Measurements from ENCODE around the gene SAMD5. TPM values are rescaled to one million over a fixed set of nuclear protein-coding genes. Genes with fewer than 3 reads are reported as not detected.

Gene SAMD5
- total RNA-seq, 1 experiment from 2014 or later = 0.04 TPM

DNA sequence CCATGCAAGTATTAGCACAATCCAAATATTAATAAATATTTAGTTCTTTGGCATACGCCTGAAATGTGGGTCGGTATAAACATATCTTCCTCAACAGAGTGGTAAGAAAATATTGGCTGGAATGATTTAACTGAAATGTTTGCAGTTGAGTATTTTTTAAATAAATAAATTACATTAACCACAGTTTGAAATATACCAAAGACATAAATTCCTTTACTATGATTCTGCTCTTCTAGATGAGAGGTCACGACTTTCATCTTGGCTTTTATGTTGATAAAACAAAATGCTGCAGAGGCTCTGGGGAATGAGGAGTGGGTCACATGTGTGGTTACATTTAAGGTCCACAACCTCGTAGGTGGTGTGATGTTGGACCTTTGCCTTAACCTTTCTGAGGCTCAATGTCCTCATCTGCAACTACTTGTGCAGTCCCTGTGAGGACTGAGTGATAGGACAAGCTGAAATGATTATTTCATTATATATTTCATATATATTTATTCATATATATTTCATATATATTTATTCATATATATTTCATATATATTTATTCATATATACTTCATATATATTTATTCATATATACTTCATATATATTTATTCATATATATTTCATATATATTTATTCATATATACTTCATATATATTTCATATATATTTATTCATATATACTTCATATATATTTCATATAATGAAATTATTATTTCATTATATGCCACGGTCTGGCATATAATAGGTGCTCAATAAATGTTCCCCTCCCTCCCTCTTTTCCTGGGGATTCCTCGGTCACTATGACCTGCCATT is 107.4 kb downstream of the SAMD5 start:
- Histone ChIP-seq H4K5ac (ENCODE audit: insufficient read length, low read depth, low read length) (no peak overlapping the region), H3K4me1 (ENCODE audit: insufficient read depth, low read length) (no peaks in the 10 kb centered on the region), H3K4ac (ENCODE audit: low read depth, low read length) (no peak overlapping the region), H3K18ac (ENCODE audit: insufficient read length, low read depth, low read length) (no peak overlapping the region), H3K9ac (ENCODE audit: extremely low read depth, insufficient read length, low read length) (no peak overlapping the region), H3K27ac (ENCODE audit: insufficient read length, low read depth, low read length) (no peak overlapping the region), H3K27me3 (ENCODE audit: insufficient read depth, low read length) (no peaks in the 10 kb centered on the region), H4K8ac (replicated peaks; ENCODE audit: insufficient read length, low read depth, low read length) (no peak overlapping the region), H3K79me1 (ENCODE audit: insufficient read depth, low read depth, low read length, poor library complexity, severe bottlenecking) (no peaks in the 10 kb centered on the region), H2BK12ac (ENCODE audit: insufficient read length, low read depth, low read length) (no peak overlapping the region), H3T11ph (ENCODE audit: low read length) (no peak overlapping the region), H3K4me2 (ENCODE audit: insufficient read depth, insufficient read length, low read length) (no peak overlapping the region), H3K56ac (ENCODE audit: insufficient read length, low read depth, low read length) (no peak overlapping the region), H4K20me1 (ENCODE audit: control insufficient read depth, insufficient read depth, insufficient read length) (no peaks in the 10 kb centered on the region), H2BK20ac (ENCODE audit: low read depth, low read length, poor library complexity, severe bottlenecking) (no peak overlapping the region), H3K79me2 (ENCODE audit: insufficient read depth, low read length) (no peaks in the 10 kb centered on the region), H2BK120ac (ENCODE audit: low read depth, low read length, poor library complexity, severe bottlenecking) (no peak overlapping the region), H3K9me3 (ENCODE audit: control insufficient read depth, low read depth, low read length) (no peaks in the 10 kb centered on the region), H2AFZ (ENCODE audit: low read length) (no peak overlapping the region), H3K14ac (ENCODE audit: insufficient read depth, low read length) (no peak overlapping the region), H2AK5ac (ENCODE audit: insufficient read length, low read length) (no peak overlapping the region), H3K23ac (ENCODE audit: insufficient read length, low read depth, low read length) (no peak overlapping the region), H2BK5ac (ENCODE audit: insufficient read length, low read length) (no peak overlapping the region), H3K23me2 (ENCODE audit: insufficient read length, low read depth, low read length, poor library complexity, severe bottlenecking) (no peaks in the 10 kb centered on the region), H2BK15ac (ENCODE audit: low read depth, low read length) (no peak overlapping the region), H4K91ac (ENCODE audit: insufficient read length, low read depth, low read length) (no peak overlapping the region)
- Mint-ChIP-seq H3K27ac (no peak overlapping the region), H3K27me3 (ENCODE audit: low read depth) (peaks cover 5% of the 10 kb centered on the region; the same call in 1 of the 2 replicates), H3K9me3 (no peaks in the 10 kb centered on the region), H3K4me1 (peaks cover 0 to 2% of the 10 kb centered on the region in 2 experiments; a peak in 1 of 4 replicates), H3K4me3 (no peak overlapping the region), H3K36me3 (ENCODE audit: insufficient read depth in 1 of 3, low read depth in 3 of 3) (no peaks in the 10 kb centered on the region)
- TF ChIP-seq, protein P1, sequence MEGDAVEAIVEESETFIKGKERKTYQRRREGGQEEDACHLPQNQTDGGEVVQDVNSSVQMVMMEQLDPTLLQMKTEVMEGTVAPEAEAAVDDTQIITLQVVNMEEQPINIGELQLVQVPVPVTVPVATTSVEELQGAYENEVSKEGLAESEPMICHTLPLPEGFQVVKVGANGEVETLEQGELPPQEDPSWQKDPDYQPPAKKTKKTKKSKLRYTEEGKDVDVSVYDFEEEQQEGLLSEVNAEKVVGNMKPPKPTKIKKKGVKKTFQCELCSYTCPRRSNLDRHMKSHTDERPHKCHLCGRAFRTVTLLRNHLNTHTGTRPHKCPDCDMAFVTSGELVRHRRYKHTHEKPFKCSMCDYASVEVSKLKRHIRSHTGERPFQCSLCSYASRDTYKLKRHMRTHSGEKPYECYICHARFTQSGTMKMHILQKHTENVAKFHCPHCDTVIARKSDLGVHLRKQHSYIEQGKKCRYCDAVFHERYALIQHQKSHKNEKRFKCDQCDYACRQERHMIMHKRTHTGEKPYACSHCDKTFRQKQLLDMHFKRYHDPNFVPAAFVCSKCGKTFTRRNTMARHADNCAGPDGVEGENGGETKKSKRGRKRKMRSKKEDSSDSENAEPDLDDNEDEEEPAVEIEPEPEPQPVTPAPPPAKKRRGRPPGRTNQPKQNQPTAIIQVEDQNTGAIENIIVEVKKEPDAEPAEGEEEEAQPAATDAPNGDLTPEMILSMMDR (conservative IDR thresholded peaks at IDR 0.05) = no peak
- WGBS (ENCODE audit: extremely low coverage, insufficient read length, low lambda C conversion rate) = no CpG with 5 or more reads among the region's 6 CpGs
- DNase-seq = no peak
